Dermis lymphatic vessel endothelial cell (primary cell): ENCODE results near the gene ARL6IP5. TPM values are rescaled to one million over a fixed set of nuclear protein-coding genes. Genes with fewer than 3 reads are reported as not detected.

Experiments used
- total RNA-seq: library from RNA; depleted of rRNA; stranded (reverse); fragments of >200 nt; gene quantifications from 2 replicates; pipeline ENCODE4 v1.2.1, GENCODE V29; 2014

Gene ARL6IP5
- total RNA-seq, result 63.1 and 65.5 TPM in 2 replicates

DNA sequence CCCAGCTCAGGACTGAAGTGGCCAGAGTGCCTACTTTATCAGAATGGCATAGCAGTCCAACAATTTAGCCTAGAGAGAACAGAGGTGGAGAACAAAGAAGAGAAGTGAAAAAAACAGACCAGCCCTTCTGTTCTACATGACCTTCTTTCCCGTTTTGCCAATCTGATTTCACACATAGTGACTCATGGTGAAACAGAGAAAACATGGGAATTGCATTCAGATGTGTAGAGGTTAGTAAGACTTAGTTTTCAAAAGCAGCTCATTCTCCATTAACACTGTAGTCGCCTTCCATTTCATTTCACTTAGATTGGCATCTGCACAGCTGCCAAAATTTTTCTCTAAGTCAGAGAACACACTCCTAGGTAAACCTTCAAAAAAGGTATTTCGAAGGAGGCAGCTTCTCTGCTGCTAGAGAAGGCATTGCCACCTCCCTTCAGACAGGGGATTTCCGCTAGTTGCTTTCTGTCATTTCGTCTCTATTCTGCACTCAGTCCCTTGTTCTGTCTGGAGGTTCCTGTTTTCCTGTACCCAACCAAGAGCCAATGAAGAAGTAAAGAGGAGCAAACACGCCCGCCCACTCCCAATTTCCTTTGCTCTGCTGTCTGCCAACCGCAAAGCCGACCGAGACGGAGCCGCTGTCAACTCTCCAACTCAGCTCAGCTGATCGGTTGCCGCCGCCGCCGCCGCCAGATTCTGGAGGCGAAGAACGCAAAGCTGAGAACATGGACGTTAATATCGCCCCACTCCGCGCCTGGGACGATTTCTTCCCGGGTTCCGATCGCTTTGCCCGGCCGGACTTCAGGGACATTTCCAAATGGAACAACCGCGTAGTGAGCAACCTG, at the start of gene ARL6IP5:
TSS of gene ARL6IP5 (plus strand) at position 612 of the 842 bp plus-strand sequence. CDS start at position 723, 111 bp downstream.

GRCh38 chr3:69051756-69052471, 32.8 kb upstream of the ARL6IP5 start, which contains the start of gene TMF1:
TSS of gene TMF1 (minus strand) at chr3:69052333. CDS start at chr3:69052086, 247 bp downstream.

DNA sequence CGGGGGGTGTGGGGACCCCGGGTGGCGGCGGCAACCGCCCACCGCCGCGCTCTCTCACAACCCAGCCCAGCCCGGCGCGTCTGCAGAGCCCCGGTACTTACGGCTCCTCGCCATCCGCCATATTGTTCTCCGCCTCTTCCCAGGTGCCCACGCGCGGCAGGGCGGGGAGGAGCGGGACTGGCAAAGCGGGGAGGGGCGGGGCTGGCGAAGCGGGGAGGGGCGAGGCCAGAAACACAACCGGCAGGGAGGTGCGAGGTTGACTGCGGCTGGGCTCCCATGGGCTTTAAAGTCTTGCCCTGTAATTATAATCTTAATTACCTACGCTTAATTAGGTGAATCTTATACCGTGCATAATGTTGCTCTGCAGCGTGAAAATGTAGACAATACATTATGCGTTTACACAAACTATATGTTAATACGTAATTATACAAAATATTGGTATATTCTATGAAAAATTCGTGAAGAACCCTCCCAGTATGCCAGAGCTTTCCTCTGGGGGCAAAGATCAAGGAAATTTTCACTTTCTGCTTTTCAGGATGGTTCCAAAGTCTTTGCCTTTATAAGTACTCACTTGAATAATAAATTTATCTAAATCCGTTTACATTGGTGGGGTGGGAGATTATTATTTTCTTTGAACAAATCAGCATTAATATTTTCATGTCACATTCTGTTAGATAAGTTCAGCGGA, 4.4 kb upstream of the ARL6IP5 start, which contains the start of gene UBA3:
TSS of gene UBA3 (minus strand) at position 133 of the 688 bp plus-strand sequence. CDS start at position 121, 12 bp downstream.

DNA sequence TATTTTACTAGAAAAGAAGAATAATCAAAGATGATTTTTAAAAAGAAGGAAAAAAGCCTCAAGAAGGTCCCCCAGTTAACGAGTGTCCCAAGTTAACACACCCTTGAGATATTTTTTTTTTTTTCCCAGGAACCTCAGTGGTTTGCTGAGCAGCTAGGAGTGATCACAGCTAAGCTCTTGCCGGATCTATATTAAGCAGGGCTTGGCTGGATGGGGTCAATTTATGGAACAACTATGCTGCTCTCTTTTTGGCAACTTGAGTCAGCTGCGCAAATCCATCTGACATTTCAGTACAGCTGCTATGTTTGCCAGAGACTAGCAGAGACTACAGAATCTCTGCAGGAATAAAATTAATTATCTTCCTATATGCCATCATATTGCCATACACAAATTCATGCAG, 37.7 kb downstream of the ARL6IP5 start, which contains the start of gene LMOD3:
TSS of gene LMOD3 (minus strand) at position 193 of the 400 bp plus-strand sequence. CDS start 209 bp downstream, outside the sequence.

Other genes starting within 250 kb of the ARL6IP5 start
- not detected in 2 replicates for gene TAFA4, start 152.4 kb upstream of the ARL6IP5 start, total RNA-seq
- 39.4 and 40.2 TPM in 2 replicates for gene EOGT, start 71.3 kb upstream of the ARL6IP5 start, total RNA-seq
- gene TMF1, start 32.6 kb upstream of the ARL6IP5 start, total RNA-seq, result 23.7 and 30.0 TPM in 2 replicates
- gene UBA3, start 4.6 kb upstream of the ARL6IP5 start, total RNA-seq, result 68.5 and 71.1 TPM in 2 replicates
- gene LMOD3, start 37.7 kb downstream of the ARL6IP5 start, total RNA-seq, result not detected in 2 replicates